Measurements from ENCODE around the gene KRTAP5-3.
"Not testable (repeated sequence)": the region's sequence is repeated elsewhere in the genome, so short reads cannot be mapped to it uniquely, and the experiment has no call there.

KRTAP5-3 gene

DNA sequence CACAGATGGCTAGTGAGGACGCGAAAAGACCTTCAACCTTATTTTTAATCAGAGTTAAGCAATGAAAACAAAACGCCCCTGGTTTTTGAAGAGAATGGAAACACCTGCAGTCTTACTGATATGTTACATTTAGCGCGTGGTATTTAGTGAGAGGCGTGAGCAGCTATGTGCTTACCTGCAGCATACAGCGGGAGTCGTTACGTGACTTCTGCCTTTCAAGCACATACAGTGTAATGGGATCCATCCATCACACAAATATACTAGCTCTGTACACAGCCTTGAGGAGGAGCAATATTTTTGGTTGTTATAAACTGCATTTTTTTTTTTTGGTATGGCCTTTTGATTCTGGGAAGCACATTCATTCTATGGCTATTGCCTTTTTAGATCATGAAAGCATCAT is 15.6 kb downstream of the KRTAP5-3 start:
- no peak for TF ChIP-seq Cebpa-rat (IDR thresholded peaks at IDR 0.05)
- H3K4me1 ChIP-seq: peaks cover 31 to 52% (median 42%) of the 10 kb centered on the region in 10 experiments
- no peaks in the 10 kb centered on the region for H4K20me1 ChIP-seq
- peak overlapping the region in 4 of 11 experiments; percentile 21 to 97 (median 62); a peak in 2 of 22 replicates for H3K27ac ChIP-seq
- H3K9ac ChIP-seq: no peak overlapping the region
- peaks cover 0 to 6% (median 0%) of the 10 kb centered on the region in 11 experiments; a peak in 3 of 22 replicates for H3K36me3 ChIP-seq
- H3K4me3 ChIP-seq: no peak overlapping the region
- peaks cover 0 to 31% (median 20%) of the 10 kb centered on the region in 11 experiments; a peak in 17 of 22 replicates for H3K9me3 ChIP-seq (replicated peaks in 1 of 11)
- H3K4me2 ChIP-seq: 0 out of 22 replicates have a peak overlapping the region, but pooled peaks of 1 of the 11 experiments have one; percentile 10
- H3K27me3 ChIP-seq: 0 out of 22 replicates have a peak, but pooled peaks cover 0 to 4% (median 0%) of the 10 kb centered on the region in 11 experiments

DNA sequence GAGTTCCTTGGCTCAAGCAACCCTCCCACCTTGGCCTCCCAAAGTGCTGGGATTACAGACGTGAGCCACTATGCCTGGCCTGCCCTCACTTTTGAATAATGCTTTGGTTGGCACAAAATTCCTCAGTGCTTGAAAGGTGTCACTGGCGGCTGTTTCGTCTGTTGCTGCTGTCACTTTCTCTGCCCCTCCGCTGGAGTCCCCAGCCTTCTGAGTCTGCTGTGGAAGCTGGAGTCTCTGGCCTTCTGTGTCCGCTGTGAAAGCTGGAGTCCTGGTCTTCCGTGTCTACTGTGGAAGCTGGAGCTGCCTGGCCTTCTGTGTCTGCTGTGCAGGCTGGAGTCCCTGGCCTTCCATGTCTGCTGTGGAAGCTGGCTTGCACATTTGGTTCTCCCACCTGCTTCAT is 18.3 kb downstream of the KRTAP5-3 start:
- peaks cover 0 to 6% (median 0%) of the 10 kb centered on the region in 11 experiments; a peak in 3 of 22 replicates for H3K36me3 ChIP-seq
- peaks cover 0 to 37% (median 21%) of the 10 kb centered on the region in 11 experiments; a peak in 17 of 22 replicates for H3K9me3 ChIP-seq (replicated peaks in 1 of 11)
- no peak for TF ChIP-seq Cebpa-rat (IDR thresholded peaks at IDR 0.05)
- H3K4me1 ChIP-seq: peaks cover 51 to 63% (median 57%) of the 10 kb centered on the region in 10 experiments
- no peaks in the 10 kb centered on the region for H4K20me1 ChIP-seq
- H3K27ac ChIP-seq: peak overlapping the region; percentile 77 to 99 (median 96)
- H3K4me3 ChIP-seq: peak overlapping the region in 6 of 10 experiments; percentile 27 to 60 (median 40); a peak in 10 of 20 replicates
- peak overlapping the region in 10 of 11 experiments; percentile 36 to 86 (median 81); a peak in 20 of 22 replicates for H3K9ac ChIP-seq
- peak overlapping the region; percentile 43 to 94 (median 80) for H3K4me2 ChIP-seq
- H3K27me3 ChIP-seq: no peaks in the 10 kb centered on the region

DNA sequence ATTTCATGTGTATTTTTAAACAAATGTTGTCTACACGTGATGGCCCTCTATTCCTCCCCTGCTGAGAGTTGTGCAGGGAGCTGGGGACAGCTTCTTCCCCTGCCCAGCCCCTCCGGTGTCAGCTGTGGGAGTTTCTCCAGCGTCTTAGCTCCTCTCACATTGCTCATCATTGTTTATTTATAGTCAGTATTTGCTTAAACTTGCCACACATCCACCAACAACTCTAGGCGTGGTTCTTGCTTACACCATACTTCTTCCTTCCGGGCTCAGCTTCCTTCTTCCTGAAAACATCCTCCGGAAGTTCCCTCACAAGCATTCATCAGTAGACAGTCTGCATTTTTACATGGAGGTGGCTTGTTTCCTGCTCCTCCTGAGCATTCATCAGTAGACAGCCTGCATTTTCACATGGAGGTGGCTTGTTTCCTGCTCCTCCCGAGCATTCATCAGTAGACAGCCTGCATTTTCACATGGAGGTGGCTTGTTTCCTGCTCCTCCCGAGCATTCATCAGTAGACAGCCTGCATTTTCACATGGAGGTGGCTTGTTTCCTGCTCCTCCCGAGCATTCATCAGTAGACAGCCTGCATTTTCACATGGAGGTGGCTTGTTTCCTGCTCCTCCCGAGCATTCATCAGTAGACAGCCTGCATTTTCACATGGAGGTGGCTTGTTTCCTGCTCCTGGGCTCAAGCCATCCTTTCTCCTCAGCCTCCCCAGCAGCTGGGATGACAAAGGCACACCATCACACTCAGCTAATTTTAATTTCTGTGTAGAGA is 18.9 kb downstream of the KRTAP5-3 start:
- not testable (repeated sequence) for H4K20me1 ChIP-seq, H3K27me3 ChIP-seq, H3K36me3 ChIP-seq
- Histone ChIP-seq H3K4me3 (peak overlapping the region in 6 of 10 experiments; percentile 27 to 60 (median 40); a peak in 11 of 20 replicates), H3K4me2 (peak overlapping the region; percentile 78 to 94 (median 85)), H3K9ac (peak overlapping the region; percentile 74 to 86 (median 81); a peak in 21 of 22 replicates), H3K4me1 (peaks cover 57 to 68% (median 63%) of the 10 kb centered on the region in 10 experiments), H3K27ac (peak overlapping the region; percentile 77 to 99 (median 96)), H3K9me3 (replicated peaks in 1 of 11) (peaks cover 0 to 37% (median 21%) of the 10 kb centered on the region in 11 experiments; a peak in 17 of 22 replicates)
- peak; percentile 87 to 99 (median 99) for TF ChIP-seq Cebpa-rat (IDR thresholded peaks at IDR 0.05)

DNA sequence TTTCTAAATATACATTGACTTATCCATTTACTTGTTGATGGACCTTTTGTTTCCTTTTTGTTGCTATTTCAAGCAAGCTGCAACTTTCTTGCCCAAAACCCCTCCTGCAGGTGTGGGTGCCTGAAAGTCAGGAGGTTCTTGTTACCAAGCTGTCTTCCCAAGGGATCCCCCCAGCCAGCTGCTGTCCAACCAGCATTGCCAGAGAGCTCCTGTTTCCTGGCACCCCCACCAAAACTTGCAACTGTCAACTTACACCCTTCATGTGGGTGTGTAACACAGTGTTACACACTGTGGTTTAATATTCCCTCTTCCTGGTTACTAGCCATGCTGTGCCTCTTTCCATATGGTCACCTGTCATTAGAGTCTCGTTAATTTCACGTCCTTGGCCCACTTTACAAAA is 21.6 kb downstream of the KRTAP5-3 start:
- Histone ChIP-seq H3K9me3 (replicated peaks in 1 of 11) (peaks cover 5 to 46% (median 29%) of the 10 kb centered on the region in 11 experiments; a peak in 21 of 22 replicates), H3K9ac (peak overlapping the region in 9 of 11 experiments; percentile 74 to 86 (median 81); a peak in 15 of 22 replicates), H3K27ac (peak overlapping the region in 10 of 11 experiments; percentile 91 to 99 (median 96); a peak in 20 of 22 replicates), H3K4me1 (peaks cover 68 to 78% (median 72%) of the 10 kb centered on the region in 10 experiments), H3K4me3 (peak overlapping the region in 3 of 10 experiments; percentile 5 to 19 (median 12); a peak in 1 of 20 replicates), H4K20me1 (no peaks in the 10 kb centered on the region), H3K27me3 (peaks cover 0 to 27% (median 21%) of the 10 kb centered on the region in 11 experiments; a peak in 18 of 22 replicates), H3K36me3 (peaks cover 0 to 6% (median 0%) of the 10 kb centered on the region in 11 experiments; a peak in 3 of 22 replicates), H3K4me2 (peak overlapping the region; percentile 78 to 94 (median 85))
- TF ChIP-seq Cebpa-rat (IDR thresholded peaks at IDR 0.05): peak in 4 of 11 experiments; percentile 67 to 94 (median 84); a peak in 8 of 22 replicates

DNA sequence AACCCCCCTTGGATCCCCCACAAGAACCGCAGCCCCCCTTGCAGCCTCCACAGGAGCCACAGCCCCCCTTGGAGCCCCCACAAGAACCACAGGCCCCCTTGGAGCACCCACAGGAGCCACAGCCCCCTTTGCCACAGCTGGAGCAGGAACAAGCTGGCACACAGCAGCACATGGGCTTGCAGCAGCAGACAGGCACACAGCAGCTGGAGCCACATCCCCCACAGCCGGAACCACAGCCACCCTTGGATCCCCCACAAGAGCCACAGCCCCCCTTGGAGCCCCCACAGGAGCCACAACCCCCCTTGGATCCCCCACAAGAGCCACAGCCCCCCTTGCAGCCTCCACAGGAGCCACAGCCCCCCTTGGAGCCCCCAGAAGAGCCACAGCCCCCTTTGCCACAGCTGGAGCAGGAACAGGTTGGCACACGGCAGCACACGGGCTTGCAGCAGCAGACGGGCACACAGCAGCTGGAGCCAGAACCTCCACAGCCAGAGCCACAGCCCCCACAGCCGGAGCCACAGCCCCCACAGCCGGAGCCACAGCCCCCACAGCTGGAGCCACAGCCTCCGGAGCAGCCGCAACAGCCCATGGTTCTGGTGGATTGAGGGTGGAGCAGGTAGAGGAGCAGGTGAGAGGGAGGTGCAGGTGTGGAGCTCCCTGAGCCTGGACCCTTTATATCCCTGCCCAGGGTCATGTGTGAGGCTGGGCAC is 23.4 kb downstream of the KRTAP5-3 start, which contains the start of gene KRTAP5-1:
KRTAP5-1 (minus strand) TSS at position 623 of the 710 bp plus-strand sequence; CDS start at position 589, 34 bp downstream.
- H3K9ac ChIP-seq: peak within 1 kb of the TSS in 10 of 11 experiments; percentile 54 to 86 (median 70); a peak in 16 of 22 replicates
- H3K27me3 ChIP-seq: peaks cover 0 to 35% (median 26%) of the 10 kb centered on the region in 11 experiments; a peak in 18 of 22 replicates
- H3K4me2 ChIP-seq: peak within 1 kb of the TSS; percentile 78 to 94 (median 85)
- H4K20me1 ChIP-seq, H3K36me3 ChIP-seq: not testable (repeated sequence)
- peak within 1 kb of the TSS in 10 of 11 experiments; percentile 64 to 99 (median 96); a peak in 20 of 22 replicates for H3K27ac ChIP-seq
- peaks cover 11 to 51% (median 35%) of the 10 kb centered on the region in 11 experiments; a peak in 21 of 22 replicates for H3K9me3 ChIP-seq (replicated peaks in 1 of 11)
- H3K4me1 ChIP-seq: peaks cover 59 to 66% (median 63%) of the 10 kb centered on the region in 10 experiments
- H3K4me3 ChIP-seq: peak within 1 kb of the TSS in 5 of 10 experiments; percentile 0 to 51 (median 38); a peak in 7 of 20 replicates

DNA sequence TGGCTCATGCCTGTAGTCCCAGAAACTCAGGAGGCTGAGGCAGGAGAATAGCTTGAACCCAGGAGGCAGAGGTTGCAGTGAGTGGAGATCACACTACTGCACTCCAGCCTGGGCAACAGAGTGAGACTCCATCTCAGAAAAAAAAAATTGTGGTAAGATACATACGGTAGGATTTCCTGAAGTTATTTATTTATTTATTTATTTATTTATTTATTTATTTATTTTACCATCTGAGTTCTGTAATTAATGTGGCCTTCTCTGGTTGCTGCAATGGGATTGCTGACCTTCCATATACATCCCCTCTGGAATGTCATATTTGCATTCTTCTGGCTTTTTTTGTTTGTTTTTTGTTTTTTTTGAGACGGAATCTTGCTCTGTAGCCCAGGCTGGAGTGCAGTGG is 25.4 kb downstream of the KRTAP5-3 start:
- H4K20me1 ChIP-seq, H3K4me2 ChIP-seq, H3K27ac ChIP-seq, H3K36me3 ChIP-seq, H3K4me3 ChIP-seq, H3K9ac ChIP-seq: not testable (repeated sequence)
- Histone ChIP-seq H3K9me3 (replicated peaks in 1 of 11) (peaks cover 27 to 55% (median 47%) of the 10 kb centered on the region in 11 experiments), H3K4me1 (peaks cover 44 to 55% (median 46%) of the 10 kb centered on the region in 10 experiments), H3K27me3 (peaks cover 0 to 49% (median 41%) of the 10 kb centered on the region in 11 experiments; a peak in 18 of 22 replicates)

DNA sequence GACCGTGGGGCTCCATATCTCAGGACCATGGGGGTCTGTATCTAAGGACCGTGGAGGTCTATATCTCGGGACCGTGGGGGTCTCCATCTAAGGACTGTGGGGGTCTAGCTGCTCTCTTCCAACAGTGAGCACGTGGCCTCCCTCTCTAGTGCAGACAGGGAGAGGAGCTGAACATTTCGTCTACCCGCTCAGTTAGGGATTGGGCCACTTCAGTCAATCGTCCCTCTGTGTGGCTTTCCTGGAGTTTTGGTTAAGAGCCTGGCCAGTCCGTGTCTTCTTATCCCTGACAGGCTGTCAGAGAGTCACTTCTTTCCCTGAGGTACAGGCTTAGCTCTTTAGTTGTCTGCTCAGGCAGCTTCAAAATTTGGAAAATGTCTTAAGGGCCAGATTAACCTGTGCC is 26.3 kb downstream of the KRTAP5-3 start:
- Histone ChIP-seq H3K27ac (no peak overlapping the region), H4K20me1 (no peaks in the 10 kb centered on the region), H3K4me2 (no peak overlapping the region), H3K4me3 (0 out of 20 replicates have a peak overlapping the region, but pooled peaks of 1 of the 10 experiments have one; percentile 14), H3K9ac (no peak overlapping the region), H3K9me3 (replicated peaks in 1 of 11) (peaks cover 31 to 55% (median 51%) of the 10 kb centered on the region in 11 experiments), H3K36me3 (no peaks in the 10 kb centered on the region; a peak in 2 of 22 replicates), H3K4me1 (peaks cover 34 to 46% (median 36%) of the 10 kb centered on the region in 10 experiments), H3K27me3 (peaks cover 0 to 50% (median 45%) of the 10 kb centered on the region in 11 experiments; a peak in 18 of 22 replicates)
- no peak for TF ChIP-seq Cebpa-rat (IDR thresholded peaks at IDR 0.05)

DNA sequence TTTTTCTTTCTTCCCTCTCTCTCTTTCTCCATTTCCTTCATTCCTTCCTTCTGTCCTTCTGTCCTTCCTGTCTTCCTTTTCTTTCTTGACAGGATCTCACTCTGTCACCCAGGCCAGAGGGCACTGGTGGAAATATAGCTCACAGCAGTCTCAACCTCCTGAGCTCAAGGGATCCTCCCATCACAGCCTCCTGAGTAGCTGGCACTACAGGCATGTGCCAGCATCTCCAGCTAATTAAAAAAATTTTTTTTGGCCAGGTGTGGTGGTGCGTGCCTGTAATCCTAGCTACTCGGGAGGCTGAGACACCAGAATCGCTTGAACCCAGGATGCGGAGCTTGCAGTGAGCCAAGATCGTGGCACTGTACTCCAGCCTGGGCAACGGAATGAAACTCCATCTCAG is 31.4 kb downstream of the KRTAP5-3 start:
- H3K4me3 ChIP-seq: no peak overlapping the region
- H3K27ac ChIP-seq: no peak overlapping the region
- H3K4me1 ChIP-seq: peaks cover 14 to 33% (median 22%) of the 10 kb centered on the region in 10 experiments; a peak in 19 of 20 replicates
- no peak overlapping the region; a peak in 1 of 22 replicates for H3K4me2 ChIP-seq
- H3K9ac ChIP-seq: no peak overlapping the region
- H3K27me3 ChIP-seq: peaks cover 33 to 82% (median 75%) of the 10 kb centered on the region in 11 experiments
- H3K36me3 ChIP-seq: no peaks in the 10 kb centered on the region; a peak in 2 of 22 replicates
- peaks cover 0 to 15% (median 14%) of the 10 kb centered on the region in 11 experiments; a peak in 14 of 22 replicates for H4K20me1 ChIP-seq
- no peak for TF ChIP-seq Cebpa-rat (IDR thresholded peaks at IDR 0.05)
- H3K9me3 ChIP-seq (replicated peaks in 1 of 11): peaks cover 27 to 45% (median 43%) of the 10 kb centered on the region in 11 experiments

DNA sequence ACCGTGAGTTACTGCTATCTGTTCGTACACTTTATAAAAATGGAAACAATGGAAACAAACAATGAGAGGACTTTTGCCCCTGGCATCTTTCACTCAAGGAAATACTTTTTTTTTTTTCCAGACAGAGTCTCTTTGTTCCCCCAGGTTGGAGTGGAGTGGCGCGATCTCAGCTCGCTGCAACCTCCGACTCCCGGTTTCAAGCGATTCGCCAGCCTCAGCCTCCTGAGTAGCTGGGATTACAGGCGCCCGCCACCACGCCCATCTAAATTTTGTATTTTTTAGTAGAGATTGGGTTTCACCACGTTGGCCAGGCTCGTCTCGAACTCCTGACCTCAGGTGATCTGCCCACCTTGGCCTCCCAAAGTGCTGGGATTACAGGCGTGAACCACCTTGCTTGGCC is 32.5 kb downstream of the KRTAP5-3 start:
- not testable (repeated sequence) for H3K4me2 ChIP-seq, H3K36me3 ChIP-seq, H3K27ac ChIP-seq, H3K9ac ChIP-seq, H3K4me3 ChIP-seq
- H3K4me1 ChIP-seq: peaks cover 21 to 41% (median 31%) of the 10 kb centered on the region in 10 experiments; a peak in 19 of 20 replicates
- peaks cover 0 to 23% (median 15%) of the 10 kb centered on the region in 11 experiments; a peak in 16 of 22 replicates for H4K20me1 ChIP-seq
- peaks cover 41 to 88% (median 80%) of the 10 kb centered on the region in 11 experiments for H3K27me3 ChIP-seq
- peaks cover 20 to 34% (median 33%) of the 10 kb centered on the region in 11 experiments for H3K9me3 ChIP-seq (replicated peaks in 1 of 11)
